Uterus (tissue), 2 donors: ENCODE data around the gene PIGBOS1.

Experiments
- CTCF ChIP-seq, 4 experiments: fragments of 200-600 bp in 2 of 4; fragments of 450-650 bp in 2 of 4; sonication (generic) in 2 of 4; IDR thresholded peaks; one replicate each; pipeline ENCODE4 v1.5.1; 2016 to 2019; ENCODE audit warnings: antibody characterized with exemption in 4 of 4, mild to moderate bottlenecking in 2 of 4, moderate library complexity in 1 of 4
- POLR2A ChIP-seq, 2 donors: fragments of 450-650 bp; IDR thresholded peaks; one replicate each; pipeline ENCODE4 v1.6.1; 2016; ENCODE audit warnings: antibody characterized with exemption in 2 of 2, mild to moderate bottlenecking in 1 of 2, moderate library complexity in 1 of 2

- TF ChIP-seq POLR2A (IDR thresholded peaks at IDR 0.05) (no peak), CTCF (IDR thresholded peaks at IDR 0.05) (no peak)
Measured at GRCh38 chr15:55357774-55358173, 38.9 kb upstream of the PIGBOS1 start.
